ENCODE data around the gene GPR142. TPM values are rescaled to one million over a fixed set of nuclear protein-coding genes. Genes with fewer than 3 reads are reported as not detected.

The GPR142 gene
- total and polyA plus RNA-seq, 10 of the 15 experiments (the other 5 are each of a cell fraction or from before 2014, with no cell fraction given) = not detected

DNA sequence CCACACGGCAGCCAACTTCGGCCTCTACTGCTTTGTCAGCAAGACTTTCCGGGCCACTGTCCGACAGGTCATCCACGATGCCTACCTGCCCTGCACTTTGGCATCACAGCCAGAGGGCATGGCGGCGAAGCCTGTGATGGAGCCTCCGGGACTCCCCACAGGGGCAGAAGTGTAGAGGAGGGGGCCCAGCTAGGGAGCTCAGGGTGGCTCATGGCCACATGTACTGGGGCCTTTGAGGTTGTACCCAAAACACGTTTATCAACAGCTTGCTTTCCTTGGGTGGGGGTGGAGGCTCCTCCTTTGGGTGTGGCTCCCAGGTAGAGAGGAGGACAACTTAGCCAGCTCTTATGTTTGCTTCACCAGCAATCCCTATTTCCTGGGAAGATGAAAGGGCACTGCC is 5.1 kb downstream of the GPR142 start (continued):
- TF ChIP-seq, protein P1, sequence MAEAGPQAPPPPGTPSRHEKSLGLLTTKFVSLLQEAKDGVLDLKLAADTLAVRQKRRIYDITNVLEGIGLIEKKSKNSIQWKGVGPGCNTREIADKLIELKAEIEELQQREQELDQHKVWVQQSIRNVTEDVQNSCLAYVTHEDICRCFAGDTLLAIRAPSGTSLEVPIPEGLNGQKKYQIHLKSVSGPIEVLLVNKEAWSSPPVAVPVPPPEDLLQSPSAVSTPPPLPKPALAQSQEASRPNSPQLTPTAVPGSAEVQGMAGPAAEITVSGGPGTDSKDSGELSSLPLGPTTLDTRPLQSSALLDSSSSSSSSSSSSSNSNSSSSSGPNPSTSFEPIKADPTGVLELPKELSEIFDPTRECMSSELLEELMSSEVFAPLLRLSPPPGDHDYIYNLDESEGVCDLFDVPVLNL (IDR thresholded peaks at IDR 0.05; ENCODE audit: low read depth, low read length) = no peak
- TF ChIP-seq PAX8 (IDR thresholded peaks at IDR 0.05) = no peak
- TF ChIP-seq SUPT20H (IDR thresholded peaks at IDR 0.05; ENCODE audit: borderline replicate concordance, control insufficient read depth, low read depth, low read length) = no peak
- no peak for TF ChIP-seq MEF2B (IDR thresholded peaks at IDR 0.05; ENCODE audit: partially characterized antibody, poor library complexity, severe bottlenecking)
- TF ChIP-seq SREBF2 (IDR thresholded peaks at IDR 0.05; ENCODE audit: low read length) = no peak
- no peak for TF ChIP-seq ZNF217 (IDR thresholded peaks at IDR 0.05)

DNA sequence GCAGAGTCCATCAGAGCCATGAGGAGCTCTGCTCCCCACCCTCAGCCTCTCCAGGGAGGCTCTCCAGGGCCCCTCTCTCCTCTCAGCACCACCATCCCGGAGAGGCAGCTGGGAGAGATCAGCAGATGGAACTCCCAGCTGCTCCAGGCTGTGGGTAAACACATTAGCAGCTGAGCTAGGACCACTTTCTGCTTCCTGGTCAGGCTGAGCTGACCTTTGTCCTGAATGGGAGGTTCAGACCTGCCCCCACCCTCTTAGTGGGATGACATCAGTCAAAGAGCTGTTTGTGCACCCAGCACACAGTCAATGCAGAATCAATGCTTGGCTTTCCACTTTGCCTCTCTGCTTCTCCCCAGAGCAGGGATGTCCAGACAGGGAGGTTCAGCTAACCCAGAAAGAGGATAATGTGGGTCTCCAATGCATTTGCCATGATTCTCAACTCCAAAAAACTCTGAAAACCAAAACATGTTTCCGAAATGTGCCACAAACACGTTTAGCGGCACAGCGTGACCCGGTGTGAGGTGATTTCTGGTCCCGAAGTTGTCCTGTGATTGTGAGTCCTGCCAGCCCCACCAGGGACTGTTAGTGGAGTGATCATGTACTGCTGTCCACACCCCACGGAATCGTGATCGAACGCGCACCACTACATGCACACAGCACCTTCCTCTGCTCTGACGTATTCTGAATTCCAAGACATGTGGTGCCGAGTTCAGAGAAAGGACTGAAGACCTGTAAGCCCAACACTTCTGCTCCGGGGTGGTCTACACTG is 6.7 kb downstream of the GPR142 start:
- intact Hi-C loops (cut with micrococcal nuclease; ENCODE audit: unreplicated experiment) (no loop called here), in situ Hi-C loops (cut with MboI) (no loop called here)
- Histone ChIP-seq H3K27ac (ENCODE audit: control insufficient read depth, insufficient read depth) (no peak overlapping the region), H3K4me3 (no peak overlapping the region), H3K4me2 (ENCODE audit: control insufficient read depth, insufficient read depth) (no peak overlapping the region), H3K9me3 (replicated peaks; ENCODE audit: control insufficient read depth, insufficient read depth, low read length) (no peaks in the 10 kb centered on the region), H3K79me2 (ENCODE audit: control insufficient read depth, insufficient read depth, low read length) (no peaks in the 10 kb centered on the region), H3K9ac (ENCODE audit: control insufficient read depth, insufficient read depth, low read length) (no peak overlapping the region), H3K36me3 (ENCODE audit: control insufficient read depth in 2 of 2, insufficient read depth in 2 of 2, low read length in 1 of 2) (no peaks in the 10 kb centered on the region), H3K27me3 (replicated peaks in 1 of 2; ENCODE audit: control insufficient read depth in 2 of 2, insufficient read depth in 2 of 2, low read length in 1 of 2) (no peaks in the 10 kb centered on the region), H3K4me1 (ENCODE audit: control insufficient read depth, insufficient read depth, low read length) (peaks cover under 1% of the 10 kb centered on the region), H2AFZ (ENCODE audit: control insufficient read depth, low read depth, low read length) (no peak overlapping the region), H4K20me1 (ENCODE audit: control insufficient read depth, insufficient read depth) (no peaks in the 10 kb centered on the region)
- ChIA-PET POLR2A (no interaction called here), RAD21 (ENCODE audit: unreplicated experiment) (interaction anchor here (0.6 to 1.4 kb wide), 3 partner anchors 33 to 77 kb away, joined by 3 to 4 read pairs (median 4); no protein-coding TSS in a partner anchor), SMC1A (ENCODE audit: uncharacterized antibody, unreplicated experiment) (interaction anchor here (0.8 to 3.1 kb wide), 3 partner anchors 84 to 159 kb away, joined by 4 to 18 read pairs (median 4); no protein-coding TSS in a partner anchor), CTCF (interaction anchor here (1.1 to 11.5 kb wide), 7 partner anchors 10 to 161 kb away, joined by 3 to 314 read pairs (median 3); partner anchors contain the start of gene TTYH2)
- no peak for DNase-seq (ENCODE audit: low read depth, low spot score)
- TF ChIP-seq NR2F1 (conservative IDR thresholded peaks at IDR 0.05) = no peak
- TF ChIP-seq RELA (IDR thresholded peaks at IDR 0.05; ENCODE audit: borderline replicate concordance, partially characterized antibody) = no peak
- no peak for TF ChIP-seq TCF7 (IDR thresholded peaks at IDR 0.05; ENCODE audit: borderline replicate concordance)
- no peak for TF ChIP-seq SMAD5 (IDR thresholded peaks at IDR 0.05; ENCODE audit: low read depth)
- TF ChIP-seq PAX8 (IDR thresholded peaks at IDR 0.05) = no peak
- TF ChIP-seq KAT2A (conservative IDR thresholded peaks at IDR 0.05; ENCODE audit: control insufficient read depth, low read depth, low read length) = no peak
- TF ChIP-seq MTA3 (IDR thresholded peaks at IDR 0.05; ENCODE audit: borderline replicate concordance, low read length) = no peak
- TF ChIP-seq CHD1 (IDR thresholded peaks at IDR 0.05; ENCODE audit: low read depth, low read length) = no peak
- no peak for TF ChIP-seq ESRRA (IDR thresholded peaks at IDR 0.05; ENCODE audit: low read length)
- no peak for TF ChIP-seq FOXK2 (IDR thresholded peaks at IDR 0.05)
- no peak for TF ChIP-seq PML (IDR thresholded peaks at IDR 0.05; ENCODE audit: low read length)
- TF ChIP-seq CHD4 (IDR thresholded peaks at IDR 0.05) = no peak
- no peak for TF ChIP-seq SREBF2 (IDR thresholded peaks at IDR 0.05; ENCODE audit: low read length)
- BruUV-seq (replicated peaks) = no TSS peak
- WGBS (ENCODE audit: insufficient coverage, insufficient replicate concordance, low lambda C conversion rate, missing lambda C conversion rate) = 44% methylated on average over 15 of the region's 15 CpGs
- no peak for ATAC-seq
- FAIRE-seq = no peak

All from GM12878 (cell line).